ENCODE data around the gene MCF2L. TPM values are rescaled to one million over a fixed set of nuclear protein-coding genes. Genes with fewer than 3 reads are reported as not detected.

MCF2L gene
- total RNA-seq, 1 donor from 2014 or later = 90.0 TPM

DNA sequence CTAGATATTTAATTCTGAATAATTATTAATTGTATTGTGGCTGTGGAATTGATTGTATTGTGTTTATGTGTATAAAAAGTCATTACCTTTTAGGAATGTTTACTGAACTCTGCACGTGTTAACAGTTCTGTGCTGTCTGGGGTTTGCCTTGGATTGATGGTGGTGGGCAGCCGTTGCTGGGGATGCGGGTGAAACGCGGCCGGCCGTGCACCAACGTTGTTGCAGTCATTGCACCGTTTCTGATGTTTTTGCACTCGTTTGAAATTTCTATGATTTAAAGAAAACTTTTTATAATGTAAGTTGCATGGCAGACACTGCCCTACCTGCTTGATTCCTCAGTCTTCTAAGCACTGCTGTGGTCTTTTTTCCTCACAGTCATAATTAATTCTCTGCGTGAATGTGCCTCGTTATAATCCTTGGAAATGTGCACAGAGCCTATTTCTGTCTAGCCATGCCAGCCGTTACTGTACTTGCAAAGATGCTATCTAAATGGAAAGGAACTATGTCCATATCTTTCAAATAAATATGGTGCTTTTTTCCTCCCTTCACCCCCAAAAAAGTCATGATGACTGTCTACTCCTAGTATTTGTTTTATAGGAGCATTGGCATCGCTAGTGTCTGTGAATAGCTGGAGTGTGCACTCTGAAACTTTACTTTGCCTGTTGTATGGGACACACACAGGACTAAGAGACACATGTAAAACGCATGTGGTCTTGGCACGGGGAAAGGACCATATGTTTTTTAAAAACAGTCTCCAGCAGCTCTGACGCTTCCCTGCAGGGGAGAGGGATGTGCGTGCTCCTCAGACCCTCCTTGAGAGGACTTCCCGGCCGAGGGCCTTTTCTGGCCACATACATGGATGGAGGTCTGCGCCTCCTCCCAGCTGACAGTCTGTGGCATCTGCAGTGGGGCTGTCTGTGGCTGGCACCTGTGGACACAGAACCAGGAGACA is 40.7 kb upstream of the MCF2L start:
- no peak overlapping the region for H3K4me3 Mint-ChIP-seq (ENCODE audit: low read depth)

GRCh38 chr13:112928972-112929782 is 39.8 kb upstream of the MCF2L start:
- Mint-ChIP-seq H3K36me3 (ENCODE audit: insufficient read depth) (peaks cover 5% of the 10 kb centered on the region), H3K9me3 (ENCODE audit: low read depth) (peaks cover 3% of the 10 kb centered on the region), H3K4me1 (ENCODE audit: low read depth) (no peaks in the 10 kb centered on the region), H3K4me3 (ENCODE audit: low read depth) (no peak overlapping the region), H3K27me3 (no peaks in the 10 kb centered on the region), H3K27ac (no peak overlapping the region)
- no peak for DNase-seq (ENCODE audit: low spot score, unreplicated experiment)
- TF ChIP-seq, protein P1, sequence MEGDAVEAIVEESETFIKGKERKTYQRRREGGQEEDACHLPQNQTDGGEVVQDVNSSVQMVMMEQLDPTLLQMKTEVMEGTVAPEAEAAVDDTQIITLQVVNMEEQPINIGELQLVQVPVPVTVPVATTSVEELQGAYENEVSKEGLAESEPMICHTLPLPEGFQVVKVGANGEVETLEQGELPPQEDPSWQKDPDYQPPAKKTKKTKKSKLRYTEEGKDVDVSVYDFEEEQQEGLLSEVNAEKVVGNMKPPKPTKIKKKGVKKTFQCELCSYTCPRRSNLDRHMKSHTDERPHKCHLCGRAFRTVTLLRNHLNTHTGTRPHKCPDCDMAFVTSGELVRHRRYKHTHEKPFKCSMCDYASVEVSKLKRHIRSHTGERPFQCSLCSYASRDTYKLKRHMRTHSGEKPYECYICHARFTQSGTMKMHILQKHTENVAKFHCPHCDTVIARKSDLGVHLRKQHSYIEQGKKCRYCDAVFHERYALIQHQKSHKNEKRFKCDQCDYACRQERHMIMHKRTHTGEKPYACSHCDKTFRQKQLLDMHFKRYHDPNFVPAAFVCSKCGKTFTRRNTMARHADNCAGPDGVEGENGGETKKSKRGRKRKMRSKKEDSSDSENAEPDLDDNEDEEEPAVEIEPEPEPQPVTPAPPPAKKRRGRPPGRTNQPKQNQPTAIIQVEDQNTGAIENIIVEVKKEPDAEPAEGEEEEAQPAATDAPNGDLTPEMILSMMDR (IDR thresholded peaks at IDR 0.05; ENCODE audit: unreplicated experiment) = no peak

More for the DNA sequence above, 40.7 kb upstream of the MCF2L start:
- no peaks in the 10 kb centered on the region for H3K27me3 Mint-ChIP-seq
- TF ChIP-seq, protein P1 (IDR thresholded peaks at IDR 0.05; ENCODE audit: unreplicated experiment) = no peak
- no peaks in the 10 kb centered on the region for H3K4me1 Mint-ChIP-seq (ENCODE audit: low read depth)
- peaks cover 8% of the 10 kb centered on the region for H3K36me3 Mint-ChIP-seq (ENCODE audit: insufficient read depth)
- no peak for DNase-seq (ENCODE audit: low spot score, unreplicated experiment)
- no peak overlapping the region for H3K27ac Mint-ChIP-seq
- H3K9me3 Mint-ChIP-seq (ENCODE audit: low read depth) = peaks cover 3% of the 10 kb centered on the region

DNA sequence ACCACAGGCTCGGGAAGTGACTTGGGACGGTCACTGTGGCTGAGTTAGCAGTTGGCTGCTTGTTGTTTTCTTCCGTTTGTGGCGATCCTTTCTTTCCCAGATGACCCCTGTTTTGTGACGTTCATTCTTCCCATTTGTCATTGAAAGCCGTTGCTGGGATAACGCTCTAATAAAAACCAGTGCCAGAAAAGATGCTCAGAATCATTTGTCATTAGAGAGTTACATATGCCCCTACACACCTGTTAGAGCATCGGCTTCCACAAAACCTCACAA is 39.3 kb upstream of the MCF2L start:
- TF ChIP-seq, protein P1 (IDR thresholded peaks at IDR 0.05; ENCODE audit: unreplicated experiment) = no peak
- peaks cover 3% of the 10 kb centered on the region for H3K9me3 Mint-ChIP-seq (ENCODE audit: low read depth)
- H3K27ac Mint-ChIP-seq = no peak overlapping the region
- H3K27me3 Mint-ChIP-seq = no peaks in the 10 kb centered on the region
- no peak overlapping the region for H3K4me3 Mint-ChIP-seq (ENCODE audit: low read depth)
- peaks cover 5% of the 10 kb centered on the region for H3K36me3 Mint-ChIP-seq (ENCODE audit: insufficient read depth)
- H3K4me1 Mint-ChIP-seq (ENCODE audit: low read depth) = no peaks in the 10 kb centered on the region
- DNase-seq (ENCODE audit: low spot score, unreplicated experiment) = no peak

DNA sequence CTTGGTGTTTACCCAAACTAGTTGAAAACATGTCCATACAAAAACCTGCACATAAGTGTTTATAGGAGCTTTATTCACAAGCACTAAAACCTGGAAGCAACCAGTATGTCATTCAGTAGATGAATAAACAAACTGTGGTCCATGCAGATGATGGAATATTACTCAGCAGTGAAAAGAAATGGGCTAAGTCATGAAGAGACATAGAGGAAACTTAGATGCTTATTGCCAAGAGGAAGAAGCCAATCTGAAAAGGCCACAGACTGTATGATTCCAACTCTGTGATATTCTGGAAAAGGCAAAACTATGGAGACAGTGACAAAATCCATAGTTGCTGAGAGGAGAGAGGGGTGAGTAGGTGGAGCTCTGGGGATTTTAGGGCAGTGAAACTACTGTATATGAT is 38.8 kb upstream of the MCF2L start:
- peaks cover 5% of the 10 kb centered on the region for H3K36me3 Mint-ChIP-seq (ENCODE audit: insufficient read depth)
- no peak for DNase-seq (ENCODE audit: low spot score, unreplicated experiment)
- no peak overlapping the region for H3K4me3 Mint-ChIP-seq (ENCODE audit: low read depth)
- peaks cover 3% of the 10 kb centered on the region for H3K9me3 Mint-ChIP-seq (ENCODE audit: low read depth)
- no peak overlapping the region for H3K27ac Mint-ChIP-seq
- H3K27me3 Mint-ChIP-seq = no peaks in the 10 kb centered on the region
- H3K4me1 Mint-ChIP-seq (ENCODE audit: low read depth) = no peaks in the 10 kb centered on the region
- TF ChIP-seq, protein P1 (IDR thresholded peaks at IDR 0.05; ENCODE audit: unreplicated experiment) = no peak

Measured in progenitor cell of endocrine pancreas (in vitro differentiated cells).